WTC11 (cell line): ENCODE results near the gene POP4. TPM values are rescaled to one million over a fixed set of nuclear protein-coding genes. Genes with fewer than 3 reads are reported as not detected.

Experiments
- ATAC-seq: fragments of 200-7000 bp; cut with Tn5 transposase; 2 replicates; pipeline ENCODE4 v1.10.0; 2021; ENCODE audit warnings: mild to moderate bottlenecking, moderate library complexity
- CTCF ChIA-PET: fragments of 300-600 bp; sonication (Branson Sonifier 250); formaldehyde crosslinking; loops from one replicate; lab custom pipeline; 2021; ENCODE audit warnings: antibody characterized with exemption; lab: Charles Lee
- POLR2A ChIA-PET: fragments of 350-600 bp; sonication (Branson Sonifier 250); formaldehyde crosslinking; loops from one replicate; lab custom pipeline; 2021; ENCODE audit warnings: antibody characterized with exemption; lab: Charles Lee
- DNase-seq: peaks from one replicate; pipeline ENCODE4 v3.0.0; 2021; ENCODE audit warnings: low spot score
- H3K27ac Mint-ChIP-seq: 2 replicates; pipeline ENCODE4 v1.8.0; 2021; ENCODE audit warnings: mixed read lengths
- H3K27me3 Mint-ChIP-seq: 2 replicates; pipeline ENCODE4 v1.8.0; 2021; ENCODE audit warnings: low read depth, mild to moderate bottlenecking, moderate library complexity, mixed read lengths
- H3K36me3 Mint-ChIP-seq: 2 replicates; pipeline ENCODE4 v1.8.0; 2021; ENCODE audit warnings: mixed read lengths
- H3K4me1 Mint-ChIP-seq: 2 replicates; pipeline ENCODE4 v1.8.0; 2022; ENCODE audit warnings: mixed read lengths
- H3K4me3 Mint-ChIP-seq: 2 replicates; pipeline ENCODE4 v1.8.0; 2021; ENCODE audit warnings: mild to moderate bottlenecking, moderate library complexity, mixed read lengths
- H3K9me3 Mint-ChIP-seq: 2 replicates; pipeline ENCODE4 v1.8.0; 2021; ENCODE audit warnings: mixed read lengths
- ATF1 ChIP-seq: sonication (generic); formaldehyde crosslinking; IDR thresholded peaks from 2 replicates; pipeline ENCODE4 v1.8.1; 2023; ENCODE audit warnings: mild to moderate bottlenecking, moderate library complexity, missing genetic modification reagents
- ATF6 ChIP-seq: sonication (generic); formaldehyde crosslinking; IDR thresholded peaks from 2 replicates; pipeline ENCODE4 v1.8.1; 2023; ENCODE audit warnings: mild to moderate bottlenecking, missing genetic modification reagents
- CBFB ChIP-seq: sonication (generic); formaldehyde crosslinking; IDR thresholded peaks from 2 replicates; pipeline ENCODE4 v1.8.1; 2022; ENCODE audit warnings: mild to moderate bottlenecking, low read depth, missing genetic modification reagents
- CREM ChIP-seq: sonication (generic); formaldehyde crosslinking; IDR thresholded peaks from 2 replicates; pipeline ENCODE4 v1.8.1; 2022; ENCODE audit warnings: mild to moderate bottlenecking, missing genetic modification reagents, moderate library complexity
- JAZF1 ChIP-seq: fragments of 250-450 bp; sonication (Bioruptor Pico); IDR thresholded peaks from 2 replicates; pipeline ENCODE4 v1.9.0; 2021; ENCODE audit warnings: moderate library complexity, mild to moderate bottlenecking, inconsistent platforms
- MXD4 ChIP-seq: fragments of 250-450 bp; sonication (Bioruptor Pico); IDR thresholded peaks from 2 replicates; pipeline ENCODE4 v1.8.0; 2021; ENCODE audit warnings: mild to moderate bottlenecking, moderate library complexity, borderline replicate concordance
- NFYB ChIP-seq: sonication (generic); formaldehyde crosslinking; conservative IDR thresholded peaks from 2 replicates; pipeline ENCODE4 v1.8.0; 2022; ENCODE audit warnings: low read depth, missing genetic modification reagents
- SMAD3 ChIP-seq: sonication (generic); formaldehyde crosslinking; IDR thresholded peaks from 2 replicates; pipeline ENCODE4 v1.8.0; 2022; ENCODE audit warnings: missing genetic modification reagents, mild to moderate bottlenecking, borderline replicate concordance
- TEAD4 ChIP-seq: sonication (generic); formaldehyde crosslinking; IDR thresholded peaks from 2 replicates; pipeline ENCODE4 v1.8.0; 2022; ENCODE audit warnings: mild to moderate bottlenecking, missing genetic modification reagents
- ZNF219 ChIP-seq: sonication (generic); formaldehyde crosslinking; IDR thresholded peaks from 2 replicates; pipeline ENCODE4 v1.8.0; 2023; ENCODE audit warnings: missing genetic modification reagents, mild to moderate bottlenecking, borderline replicate concordance
- ZNF671 ChIP-seq: fragments of 250-450 bp; sonication (Bioruptor Pico); IDR thresholded peaks from 2 replicates; pipeline ENCODE4 v1.8.0; 2021; ENCODE audit warnings: mild to moderate bottlenecking
- ZSCAN18 ChIP-seq: fragments of 250-450 bp; sonication (Bioruptor Pico); IDR thresholded peaks from 2 replicates; pipeline ENCODE4 v2.1.2; 2022; ENCODE audit warnings: mild to moderate bottlenecking, moderate library complexity
- total RNA-seq: library from RNA; stranded (reverse); gene quantifications from 3 replicates; pipeline ENCODE4 v1.2.3, GENCODE V29; 2021
- TF ChIP-seq, protein P1 (sequence below): fragments of 250-450 bp; sonication (Bioruptor Pico); IDR thresholded peaks from 2 replicates; pipeline ENCODE4 v1.8.0; 2021; ENCODE audit warnings: mild to moderate bottlenecking
- TF ChIP-seq, protein P2 (sequence below): sonication (generic); formaldehyde crosslinking; conservative IDR thresholded peaks from 2 replicates; pipeline ENCODE4 v1.8.1; 2023; ENCODE audit warnings: mild to moderate bottlenecking, low read depth, missing genetic modification reagents, moderate library complexity
- TF ChIP-seq, protein P3 (sequence below): sonication (generic); formaldehyde crosslinking; IDR thresholded peaks from 2 replicates; pipeline ENCODE4 v1.8.1; 2023; ENCODE audit warnings: mild to moderate bottlenecking, moderate library complexity, missing genetic modification reagents
- TF ChIP-seq, protein P4 (sequence below): fragments of 200-600 bp; IDR thresholded peaks from 2 replicates; pipeline ENCODE4 v1.8.0; 2022; ENCODE audit warnings: antibody characterized with exemption
- TF ChIP-seq, protein P5 (sequence below): sonication (generic); formaldehyde crosslinking; IDR thresholded peaks from 2 replicates; pipeline ENCODE4 v1.8.0; 2022; ENCODE audit warnings: mild to moderate bottlenecking, missing genetic modification reagents

POP4 gene
- total RNA-seq, 1 experiment from 2014 or later = 46.7 TPM

- Mint-ChIP-seq H3K27ac (no peak overlapping the region), H3K4me3 (no peak overlapping the region), H3K4me1 (no peaks in the 10 kb centered on the region), H3K27me3 (no peaks in the 10 kb centered on the region), H3K36me3 (peaks cover 5% of the 10 kb centered on the region; the same call in 1 of the 2 replicates), H3K9me3 (peaks cover 33% of the 10 kb centered on the region)
- ChIA-PET POLR2A (no interaction called here), CTCF (interaction anchor here (1.0 kb wide), 1 partner anchor 65 kb away, joined by 3 read pairs; no protein-coding TSS in a partner anchor)
- TF ChIP-seq CREM = no peak
- TF ChIP-seq, protein P1, sequence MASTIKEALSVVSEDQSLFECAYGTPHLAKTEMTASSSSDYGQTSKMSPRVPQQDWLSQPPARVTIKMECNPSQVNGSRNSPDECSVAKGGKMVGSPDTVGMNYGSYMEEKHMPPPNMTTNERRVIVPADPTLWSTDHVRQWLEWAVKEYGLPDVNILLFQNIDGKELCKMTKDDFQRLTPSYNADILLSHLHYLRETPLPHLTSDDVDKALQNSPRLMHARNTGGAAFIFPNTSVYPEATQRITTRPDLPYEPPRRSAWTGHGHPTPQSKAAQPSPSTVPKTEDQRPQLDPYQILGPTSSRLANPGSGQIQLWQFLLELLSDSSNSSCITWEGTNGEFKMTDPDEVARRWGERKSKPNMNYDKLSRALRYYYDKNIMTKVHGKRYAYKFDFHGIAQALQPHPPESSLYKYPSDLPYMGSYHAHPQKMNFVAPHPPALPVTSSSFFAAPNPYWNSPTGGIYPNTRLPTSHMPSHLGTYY (CRISPR knock-in tag) = no peak
- no peak for TF ChIP-seq ATF1 (CRISPR knock-in tag)
- no peak for TF ChIP-seq MXD4
- DNase-seq (no peak), ATAC-seq (no peak)
Measured at GRCh38 chr19:29651622-29652394, 45.7 kb downstream of the POP4 start.

GRCh38 chr19:29653398-29653797, 47.3 kb downstream of the POP4 start:
- H3K36me3 Mint-ChIP-seq = peaks cover 5% of the 10 kb centered on the region; the same call in 1 of the 2 replicates
- TF ChIP-seq JAZF1 (CRISPR knock-in tag) = no peak
- TF ChIP-seq, protein P2, sequence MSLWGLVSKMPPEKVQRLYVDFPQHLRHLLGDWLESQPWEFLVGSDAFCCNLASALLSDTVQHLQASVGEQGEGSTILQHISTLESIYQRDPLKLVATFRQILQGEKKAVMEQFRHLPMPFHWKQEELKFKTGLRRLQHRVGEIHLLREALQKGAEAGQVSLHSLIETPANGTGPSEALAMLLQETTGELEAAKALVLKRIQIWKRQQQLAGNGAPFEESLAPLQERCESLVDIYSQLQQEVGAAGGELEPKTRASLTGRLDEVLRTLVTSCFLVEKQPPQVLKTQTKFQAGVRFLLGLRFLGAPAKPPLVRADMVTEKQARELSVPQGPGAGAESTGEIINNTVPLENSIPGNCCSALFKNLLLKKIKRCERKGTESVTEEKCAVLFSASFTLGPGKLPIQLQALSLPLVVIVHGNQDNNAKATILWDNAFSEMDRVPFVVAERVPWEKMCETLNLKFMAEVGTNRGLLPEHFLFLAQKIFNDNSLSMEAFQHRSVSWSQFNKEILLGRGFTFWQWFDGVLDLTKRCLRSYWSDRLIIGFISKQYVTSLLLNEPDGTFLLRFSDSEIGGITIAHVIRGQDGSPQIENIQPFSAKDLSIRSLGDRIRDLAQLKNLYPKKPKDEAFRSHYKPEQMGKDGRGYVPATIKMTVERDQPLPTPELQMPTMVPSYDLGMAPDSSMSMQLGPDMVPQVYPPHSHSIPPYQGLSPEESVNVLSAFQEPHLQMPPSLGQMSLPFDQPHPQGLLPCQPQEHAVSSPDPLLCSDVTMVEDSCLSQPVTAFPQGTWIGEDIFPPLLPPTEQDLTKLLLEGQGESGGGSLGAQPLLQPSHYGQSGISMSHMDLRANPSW = no peak
- no peak for TF ChIP-seq SMAD3 (CRISPR knock-in tag)
- TF ChIP-seq, protein P3, sequence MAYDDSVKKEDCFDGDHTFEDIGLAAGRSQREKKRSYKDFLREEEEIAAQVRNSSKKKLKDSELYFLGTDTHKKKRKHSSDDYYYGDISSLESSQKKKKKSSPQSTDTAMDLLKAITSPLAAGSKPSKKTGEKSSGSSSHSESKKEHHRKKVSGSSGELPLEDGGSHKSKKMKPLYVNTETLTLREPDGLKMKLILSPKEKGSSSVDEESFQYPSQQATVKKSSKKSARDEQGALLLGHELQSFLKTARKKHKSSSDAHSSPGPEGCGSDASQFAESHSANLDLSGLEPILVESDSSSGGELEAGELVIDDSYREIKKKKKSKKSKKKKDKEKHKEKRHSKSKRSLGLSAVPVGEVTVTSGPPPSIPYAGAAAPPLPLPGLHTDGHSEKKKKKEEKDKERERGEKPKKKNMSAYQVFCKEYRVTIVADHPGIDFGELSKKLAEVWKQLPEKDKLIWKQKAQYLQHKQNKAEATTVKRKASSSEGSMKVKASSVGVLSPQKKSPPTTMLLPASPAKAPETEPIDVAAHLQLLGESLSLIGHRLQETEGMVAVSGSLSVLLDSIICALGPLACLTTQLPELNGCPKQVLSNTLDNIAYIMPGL = no peak
- TF ChIP-seq, protein P1 (CRISPR knock-in tag) = no peak
- no peak for TF ChIP-seq NFYB (CRISPR knock-in tag)
- TF ChIP-seq, all 79 proteins: peak for 0
- H3K27me3 Mint-ChIP-seq = no peaks in the 10 kb centered on the region
- CTCF ChIA-PET = no interaction called here
- ATAC-seq (no peak), DNase-seq (no peak)
- POLR2A ChIA-PET = no interaction called here
- H3K4me1 Mint-ChIP-seq = no peaks in the 10 kb centered on the region
- H3K4me3 Mint-ChIP-seq = no peak overlapping the region
- no peak overlapping the region for H3K27ac Mint-ChIP-seq
- peaks cover 33% of the 10 kb centered on the region for H3K9me3 Mint-ChIP-seq

- no peak overlapping the region for H3K27ac Mint-ChIP-seq
- peaks cover 33% of the 10 kb centered on the region for H3K9me3 Mint-ChIP-seq
- POLR2A ChIA-PET = no interaction called here
- CTCF ChIA-PET = interaction anchor here (1.0 to 1.2 kb wide), 3 partner anchors 13 to 61 kb away, joined by 3 to 5 read pairs (median 3); no protein-coding TSS in a partner anchor
- ATAC-seq (no peak), DNase-seq (no peak)
- H3K27me3 Mint-ChIP-seq = no peaks in the 10 kb centered on the region
- H3K4me1 Mint-ChIP-seq = no peaks in the 10 kb centered on the region
- peaks cover 5% of the 10 kb centered on the region; the same call in 1 of the 2 replicates for H3K36me3 Mint-ChIP-seq
- no peak overlapping the region for H3K4me3 Mint-ChIP-seq
- TF ChIP-seq CBFB (CRISPR knock-in tag) (no peak), ZNF219 (CRISPR knock-in tag) (no peak), TEAD4 (CRISPR knock-in tag) (no peak), ZNF671 (CRISPR knock-in tag) (no peak), ZSCAN18 (CRISPR knock-in tag) (no peak), ATF6 (CRISPR knock-in tag) (no peak)
- TF ChIP-seq, protein P4, sequence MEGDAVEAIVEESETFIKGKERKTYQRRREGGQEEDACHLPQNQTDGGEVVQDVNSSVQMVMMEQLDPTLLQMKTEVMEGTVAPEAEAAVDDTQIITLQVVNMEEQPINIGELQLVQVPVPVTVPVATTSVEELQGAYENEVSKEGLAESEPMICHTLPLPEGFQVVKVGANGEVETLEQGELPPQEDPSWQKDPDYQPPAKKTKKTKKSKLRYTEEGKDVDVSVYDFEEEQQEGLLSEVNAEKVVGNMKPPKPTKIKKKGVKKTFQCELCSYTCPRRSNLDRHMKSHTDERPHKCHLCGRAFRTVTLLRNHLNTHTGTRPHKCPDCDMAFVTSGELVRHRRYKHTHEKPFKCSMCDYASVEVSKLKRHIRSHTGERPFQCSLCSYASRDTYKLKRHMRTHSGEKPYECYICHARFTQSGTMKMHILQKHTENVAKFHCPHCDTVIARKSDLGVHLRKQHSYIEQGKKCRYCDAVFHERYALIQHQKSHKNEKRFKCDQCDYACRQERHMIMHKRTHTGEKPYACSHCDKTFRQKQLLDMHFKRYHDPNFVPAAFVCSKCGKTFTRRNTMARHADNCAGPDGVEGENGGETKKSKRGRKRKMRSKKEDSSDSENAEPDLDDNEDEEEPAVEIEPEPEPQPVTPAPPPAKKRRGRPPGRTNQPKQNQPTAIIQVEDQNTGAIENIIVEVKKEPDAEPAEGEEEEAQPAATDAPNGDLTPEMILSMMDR = no peak
- TF ChIP-seq, protein P5, sequence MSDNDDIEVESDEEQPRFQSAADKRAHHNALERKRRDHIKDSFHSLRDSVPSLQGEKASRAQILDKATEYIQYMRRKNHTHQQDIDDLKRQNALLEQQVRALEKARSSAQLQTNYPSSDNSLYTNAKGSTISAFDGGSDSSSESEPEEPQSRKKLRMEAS (CRISPR knock-in tag) = no peak
Measured at GRCh38 chr19:29655648-29656335, 49.7 kb downstream of the POP4 start.
